Stimulated activated CD8-positive, alpha-beta memory T cell treated with anti-CD3 and anti-CD28 coated beads, Interleukin-12 subunit alpha, Interleukin-12 subunit beta, amount 100 ng/mL, for 4 hours (primary cell): ENCODE measurements around the gene FAM131C.
"Not testable (repeated sequence)": the region's sequence is repeated elsewhere in the genome, so short reads cannot be mapped to it uniquely, and the experiment has no call there.

Experiments
- DNase-seq: peaks from one replicate; pipeline ENCODE4 v3.0.0-alpha.2; 2020; ENCODE audit warnings: low read depth

The FAM131C gene, protein sequence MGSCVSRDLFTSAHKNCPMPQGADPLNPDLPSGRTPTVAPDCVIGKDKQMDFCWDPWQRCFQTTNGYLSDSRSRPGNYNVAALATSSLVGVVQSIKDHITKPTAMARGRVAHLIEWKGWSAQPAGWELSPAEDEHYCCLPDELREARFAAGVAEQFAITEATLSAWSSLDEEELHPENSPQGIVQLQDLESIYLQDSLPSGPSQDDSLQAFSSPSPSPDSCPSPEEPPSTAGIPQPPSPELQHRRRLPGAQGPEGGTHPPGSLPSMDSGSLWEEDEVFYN

GRCh38 chr1:16073490-16074119, at the start of gene FAM131C:
TSS of gene FAM131C (minus strand) at chr1:16073651. CDS start at chr1:16073442, 209 bp downstream.
- peak; percentile 5 for DNase-seq

DNA sequence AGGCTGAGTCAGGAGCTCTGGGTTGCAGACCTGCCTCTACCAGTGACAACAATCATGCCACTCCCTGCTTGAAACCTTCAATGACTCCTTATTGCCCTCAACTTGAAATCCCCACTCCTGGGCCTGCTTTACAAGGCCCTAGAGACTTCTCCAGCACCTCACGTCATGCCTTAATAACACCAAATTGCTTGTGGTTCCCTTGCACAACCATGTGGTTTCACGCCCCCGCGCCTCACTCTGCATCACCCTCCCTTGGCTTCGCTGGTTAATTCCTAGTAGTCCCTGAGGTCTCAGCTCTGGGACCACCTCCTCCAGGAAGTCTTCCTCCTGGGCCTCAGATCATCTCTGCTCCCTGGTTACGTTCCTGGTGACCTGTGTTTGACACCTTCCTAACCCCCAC, 49.5 kb upstream of the FAM131C start:
- DNase-seq = peak; percentile 53

DNA sequence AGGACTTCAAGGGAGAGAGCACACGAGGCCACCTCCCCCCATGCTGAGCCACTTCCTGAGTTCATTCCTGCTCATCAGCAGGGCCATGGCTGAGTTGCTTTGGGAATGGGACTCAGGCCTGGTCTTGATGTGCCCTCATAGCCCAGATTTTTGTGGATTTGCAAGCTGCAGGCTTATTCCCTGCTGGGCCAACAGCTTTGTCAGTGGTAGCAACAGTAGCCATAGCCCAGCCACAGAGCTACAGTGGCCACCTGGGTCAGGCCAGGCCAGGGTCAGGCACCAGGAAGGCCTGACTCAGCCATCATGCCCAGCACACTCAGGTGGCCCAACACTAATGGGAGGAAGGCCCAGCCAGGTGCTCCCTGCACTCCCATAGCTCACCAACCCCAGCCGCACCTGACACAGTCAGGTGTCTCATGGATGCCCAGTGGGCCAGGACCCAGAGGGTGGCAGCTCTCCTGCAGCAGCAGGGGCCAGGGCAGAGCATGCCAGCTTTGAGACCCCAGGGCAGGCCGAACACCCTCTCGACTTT, 49.0 kb upstream of the FAM131C start:
- no peak for DNase-seq

- DNase-seq = no peak
Observed at GRCh38 chr1:16120940-16121410, 47.5 kb upstream of the FAM131C start.

- DNase-seq = no peak
Observed at GRCh38 chr1:16120407-16120806, 47.0 kb upstream of the FAM131C start.

DNA sequence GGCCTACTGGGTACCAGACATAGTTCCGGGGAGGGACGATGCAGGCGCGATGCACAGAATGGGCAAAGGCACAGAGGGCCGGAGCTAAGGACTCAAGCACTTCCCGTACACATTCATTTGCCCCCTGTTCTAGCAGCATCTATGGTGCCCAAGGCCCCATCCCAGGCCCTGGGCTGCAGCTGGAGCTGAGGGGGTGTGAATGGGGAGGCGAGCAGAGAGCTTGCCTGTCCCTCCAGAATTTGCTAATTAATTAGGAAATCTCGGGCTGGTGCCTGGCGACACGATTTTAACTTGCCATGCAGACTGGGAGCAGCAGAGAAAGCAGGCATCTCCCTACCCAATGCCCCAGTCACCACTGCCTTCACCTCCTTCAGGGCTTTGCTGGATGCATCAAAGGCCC, 46.5 kb upstream of the FAM131C start:
- no peak for DNase-seq

DNA sequence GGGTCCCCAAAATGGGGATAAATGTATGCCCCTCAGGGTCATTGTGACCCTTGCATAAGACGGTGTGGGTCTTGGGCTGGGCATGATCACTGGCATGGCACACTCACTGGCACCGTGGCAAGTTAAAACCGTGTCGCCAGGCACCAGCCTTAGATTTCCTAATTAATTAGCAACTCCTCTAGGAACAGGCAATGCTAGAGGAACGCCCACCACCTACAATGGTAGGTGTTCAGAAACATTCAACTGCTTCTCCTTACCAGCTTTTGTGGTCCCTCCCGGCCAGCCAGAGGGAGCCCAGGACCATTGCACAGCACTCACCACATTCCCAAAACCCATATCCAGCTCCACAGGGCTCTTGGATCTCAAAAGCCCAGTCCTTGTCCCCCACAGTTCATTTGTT, 46.1 kb upstream of the FAM131C start:
- no peak for DNase-seq

DNA sequence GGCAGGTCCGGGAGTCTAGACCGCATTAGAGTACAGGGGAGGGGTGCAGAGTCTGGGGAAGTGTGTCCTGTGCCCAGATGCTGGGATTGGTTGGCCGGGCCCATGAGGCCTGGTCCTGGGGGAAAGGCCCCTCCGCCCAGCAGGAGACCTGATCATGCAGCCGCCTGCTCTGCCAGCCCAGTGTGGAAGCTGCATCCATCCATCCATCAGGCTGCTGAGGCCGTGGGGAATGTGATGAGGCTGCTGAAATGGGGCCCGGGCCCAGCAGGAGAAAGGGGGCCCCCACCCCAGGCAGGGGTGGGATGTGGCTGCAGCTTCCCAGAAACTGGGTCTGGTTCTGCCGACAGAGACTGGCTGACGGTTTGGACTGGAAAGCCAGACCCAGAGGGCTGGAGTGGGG, 45.3 kb upstream of the FAM131C start:
- no peak for DNase-seq

- DNase-seq = no peak
Observed at GRCh38 chr1:16117936-16118335, 44.5 kb upstream of the FAM131C start.

DNA sequence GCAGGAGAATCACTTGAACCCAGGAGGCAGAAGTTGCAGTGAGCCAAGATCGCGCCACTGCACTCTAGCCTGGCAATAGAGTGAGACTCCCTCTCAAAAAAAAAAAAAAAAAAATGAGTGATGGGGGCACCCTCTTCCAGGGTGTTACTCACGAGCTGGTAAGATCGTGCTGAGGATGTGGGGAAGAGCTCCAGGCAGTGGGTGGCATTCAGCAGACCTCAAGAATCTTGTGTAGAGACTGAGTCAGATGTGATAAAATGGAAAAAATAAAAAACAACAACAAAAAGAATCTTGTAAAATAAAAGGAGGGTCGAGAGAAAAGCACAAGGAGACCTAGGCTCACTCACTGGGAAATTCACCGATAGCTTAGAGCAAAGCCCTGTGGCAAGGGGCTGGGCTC, 43.9 kb upstream of the FAM131C start:
- no peak for DNase-seq

DNA sequence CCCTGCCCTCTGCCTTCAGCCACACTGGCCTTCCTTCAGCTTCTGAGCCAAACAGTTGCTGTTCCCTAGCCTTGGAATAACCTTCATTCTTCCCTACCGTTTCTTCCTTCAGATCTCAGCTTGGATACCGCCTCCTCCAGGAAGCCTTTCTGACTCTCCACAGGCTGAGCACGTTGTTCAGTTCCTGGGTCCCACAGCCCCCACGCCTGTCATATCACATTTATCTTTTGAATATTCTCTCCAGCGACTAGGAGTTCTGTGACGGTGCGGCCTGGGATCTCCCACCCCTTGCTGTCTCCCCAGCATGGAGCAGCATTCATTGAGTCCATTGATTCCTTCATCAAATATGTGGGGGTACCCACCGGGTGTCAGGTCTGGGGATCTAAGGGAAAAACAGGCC, 43.2 kb upstream of the FAM131C start:
- DNase-seq = no peak

GRCh38 chr1:16116002-16116401, 42.6 kb upstream of the FAM131C start:
- DNase-seq = no peak

DNA sequence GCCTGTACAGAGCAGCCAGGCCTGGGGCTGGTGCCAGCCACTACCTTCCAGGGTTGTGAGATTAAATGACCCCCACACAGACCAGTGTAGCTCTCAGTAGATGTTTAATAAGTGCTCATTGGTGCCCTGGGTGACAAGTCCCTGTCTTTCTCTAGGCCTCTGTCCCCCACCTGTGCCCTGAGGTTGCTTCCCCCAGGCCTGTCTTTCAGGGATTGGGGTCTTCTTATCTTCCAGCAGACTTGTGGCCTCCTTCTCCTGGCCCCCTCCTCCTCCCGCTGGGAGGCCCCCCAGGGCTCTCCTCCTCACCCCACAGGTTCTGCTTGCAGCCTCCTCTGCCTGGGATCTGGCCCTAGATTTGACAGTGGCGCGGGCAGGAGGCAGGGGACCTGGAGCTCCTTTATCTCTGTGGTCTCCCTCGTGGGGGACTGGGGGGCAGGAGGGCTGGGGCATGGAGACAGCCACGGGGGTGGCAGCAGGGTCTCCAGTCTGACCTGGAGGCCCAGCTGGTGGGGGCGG, 42.1 kb upstream of the FAM131C start:
- no peak for DNase-seq

DNA sequence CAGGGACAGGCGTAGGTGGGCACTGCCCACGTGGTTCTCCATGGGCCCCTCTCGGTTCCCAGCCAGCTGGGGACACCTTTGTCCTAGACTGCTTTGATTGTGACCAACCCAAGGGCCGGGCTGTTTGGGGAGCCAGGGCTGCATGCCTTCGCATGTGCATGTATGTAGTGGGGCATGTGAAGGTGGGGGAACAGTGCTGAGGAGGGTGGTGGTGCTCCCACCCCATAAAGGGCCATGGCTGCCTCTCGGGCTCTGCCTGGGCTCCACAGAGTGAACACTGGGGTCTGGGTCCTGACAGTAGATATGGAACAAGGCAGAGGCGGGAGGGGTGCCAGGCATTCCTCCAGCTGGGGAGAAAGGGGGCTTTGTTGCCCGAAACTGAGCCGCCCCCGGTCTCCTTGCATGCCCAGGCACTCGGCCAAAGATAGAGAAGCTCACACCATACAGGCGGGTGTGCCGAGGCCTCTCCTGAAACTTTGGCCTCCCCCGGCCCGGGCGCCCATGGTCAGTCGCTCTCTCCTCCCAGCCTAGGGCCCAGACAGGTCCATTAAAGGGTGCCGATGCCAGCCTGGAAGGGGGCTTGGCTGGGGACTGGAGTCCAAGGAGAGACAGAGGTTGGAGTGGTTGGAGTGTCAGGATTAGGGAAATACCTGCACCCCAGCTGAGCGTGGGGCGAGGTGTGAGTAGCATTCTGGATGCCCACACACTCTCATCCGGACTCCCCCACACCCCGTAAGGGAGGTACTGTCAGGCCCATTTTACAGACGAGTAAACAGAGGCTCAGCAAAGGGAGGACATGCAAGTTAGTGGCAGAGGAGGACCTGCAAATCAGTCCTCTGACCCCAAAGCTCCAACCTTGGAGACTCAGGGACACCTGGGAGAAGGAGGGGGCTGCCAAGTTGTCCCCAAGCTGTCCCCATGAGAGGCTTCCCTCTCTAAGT, 41.3 kb upstream of the FAM131C start:
- DNase-seq = no peak

GRCh38 chr1:16112596-16113555, 39.4 kb upstream of the FAM131C start:
- DNase-seq = no peak

DNA sequence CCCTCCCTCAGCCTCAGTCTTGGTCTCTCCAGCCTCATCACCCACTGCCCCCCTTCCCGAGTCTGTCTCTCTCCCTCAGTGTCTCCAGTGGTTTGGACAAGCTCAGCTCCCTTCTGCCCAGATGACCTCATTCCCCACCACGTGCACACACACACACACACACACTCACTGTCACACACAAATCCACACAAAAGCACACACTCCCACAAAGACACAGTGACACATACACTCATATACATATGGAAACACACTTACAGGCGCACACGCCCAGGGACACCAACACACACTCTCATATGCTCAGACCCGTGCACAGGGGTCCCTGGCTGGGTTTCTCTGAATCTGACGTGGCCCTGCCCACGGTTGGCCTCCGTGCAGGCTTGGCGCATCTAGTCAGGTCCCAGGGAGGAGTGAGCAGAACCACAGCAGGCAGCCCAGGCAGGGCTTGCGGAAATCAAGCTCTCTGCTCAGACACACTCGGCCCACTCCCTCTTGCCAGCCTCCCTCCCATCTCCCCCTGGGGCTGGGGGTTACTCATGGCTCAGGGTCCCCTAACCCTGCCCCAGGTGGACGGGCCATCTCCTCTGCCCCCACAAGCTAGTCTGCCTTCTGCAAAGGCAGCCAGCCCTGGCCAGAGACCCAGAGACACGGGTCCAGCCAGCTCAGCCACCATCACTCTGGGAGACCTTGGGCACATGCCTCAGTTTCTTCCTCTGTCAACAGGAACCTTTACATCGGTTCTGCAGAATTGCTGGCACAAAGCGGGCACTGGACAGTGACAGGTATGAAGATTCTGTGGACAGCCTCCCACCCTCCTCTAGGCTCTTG, 38.5 kb upstream of the FAM131C start:
- no peak for DNase-seq

GRCh38 chr1:16110884-16111283, 37.4 kb upstream of the FAM131C start:
- DNase-seq = no peak

DNA sequence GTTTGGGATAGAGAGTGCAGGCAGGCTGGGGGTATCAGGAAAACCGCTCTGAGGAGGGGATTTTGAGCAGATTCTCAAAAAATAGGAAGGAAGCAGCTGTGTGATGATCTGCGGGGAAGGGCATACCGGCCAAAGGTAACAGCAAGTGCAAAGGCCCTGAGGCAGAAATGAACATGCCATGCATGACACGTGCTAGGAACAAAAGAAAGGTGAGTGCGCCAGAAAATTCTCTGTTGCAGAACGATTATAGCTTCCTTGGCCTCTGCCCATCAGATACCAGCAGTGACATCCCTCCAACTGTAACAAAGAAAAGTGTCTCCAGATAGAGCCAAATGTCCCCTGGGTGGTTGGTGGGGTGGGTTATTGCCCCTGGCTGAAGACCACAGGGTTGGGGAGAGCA, 37.0 kb upstream of the FAM131C start:
- no peak for DNase-seq

DNA sequence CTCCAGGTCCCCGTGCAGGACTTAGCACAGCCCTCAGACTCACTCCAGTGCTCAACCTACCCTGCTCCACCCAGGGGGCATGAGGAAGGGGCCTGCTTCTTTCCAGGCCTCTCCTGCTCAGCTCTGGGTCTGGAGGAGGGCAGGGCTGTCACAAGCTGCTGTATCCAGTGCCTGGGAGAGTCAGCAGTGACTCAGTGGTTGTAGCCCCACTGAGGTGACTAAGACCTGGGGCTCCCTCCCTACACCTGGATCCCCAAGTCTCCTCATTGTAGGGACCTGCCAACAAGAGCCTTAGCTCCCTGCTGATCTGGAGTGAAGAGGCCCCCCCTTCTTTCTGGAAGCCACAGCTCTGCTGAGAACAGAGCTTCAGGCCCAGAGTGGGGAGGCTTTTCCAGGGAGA, 36.1 kb upstream of the FAM131C start:
- DNase-seq = no peak

- DNase-seq = not testable (repeated sequence)
Observed at GRCh38 chr1:16107039-16107438, 33.6 kb upstream of the FAM131C start.
